Keratinocyte (primary cell): ENCODE results near the gene YLPM1. TPM values are rescaled to one million over a fixed set of nuclear protein-coding genes. Genes with fewer than 3 reads are reported as not detected.

Experiments used
- DNase-seq: peaks from one replicate; pipeline ENCODE4 v3.0.0-alpha.2; 2011; ENCODE audit warnings: low read depth, missing footprints, low spot score
- FAIRE-seq: peaks from 2 replicates; lab custom pipeline; 2011; peaks lifted over from hg19 to GRCh38; lab: Jason Lieb, UNC
- H2AFZ ChIP-seq: 2 replicates; pipeline ENCODE4 v1.6.0; 2012; ENCODE audit warnings: low read length, control low read depth, inconsistent platforms; ENCODE audit not compliant: control insufficient read depth
- H3K27ac ChIP-seq: 2 replicates; pipeline ENCODE4 v1.5.1; 2011; ENCODE audit warnings: low read length; ENCODE audit not compliant: control insufficient read depth, insufficient read depth
- H3K27me3 ChIP-seq: 3 replicates; pipeline ENCODE4 v1.6.0; 2011; ENCODE audit warnings: low read length; ENCODE audit not compliant: control insufficient read depth, insufficient read depth; ENCODE audit errors: extremely low read depth
- H3K36me3 ChIP-seq, 2 experiments: 2 replicates in 1 of 2; 3 replicates in 1 of 2; pipeline ENCODE4 v1.5.1; 2011; ENCODE audit warnings: low read length in 2 of 2, mild to moderate bottlenecking in 1 of 2; ENCODE audit not compliant: control insufficient read depth in 2 of 2, insufficient read depth in 2 of 2; ENCODE audit errors: extremely low read depth in 1 of 2
- H3K4me1 ChIP-seq: 3 replicates; pipeline ENCODE4 v1.5.1; 2011; ENCODE audit warnings: low read length; ENCODE audit not compliant: control insufficient read depth, insufficient read depth; ENCODE audit errors: extremely low read depth
- H3K4me2 ChIP-seq: 3 replicates; pipeline ENCODE4 v1.6.0; 2011; ENCODE audit warnings: low read depth, low read length; ENCODE audit not compliant: control insufficient read depth, insufficient read depth; ENCODE audit errors: extremely low read depth
- H3K4me3 ChIP-seq, 3 experiments: fragments of 200-600 bp in 1 of 3; sonication (generic) in 1 of 3; 2 replicates in 2 of 3; 3 replicates in 1 of 3; pipeline ENCODE4 v1.5.1; 2011 to 2016; ENCODE audit warnings: low read length in 3 of 3, mild to moderate bottlenecking in 3 of 3, control low read depth in 2 of 3, inconsistent platforms in 1 of 3, low read depth in 1 of 3, mixed read lengths in 1 of 3, mixed run types in 1 of 3, moderate library complexity in 1 of 3; ENCODE audit not compliant: control insufficient read depth in 2 of 3, insufficient read depth in 2 of 3; ENCODE audit errors: extremely low read depth in 1 of 3
- H3K79me2 ChIP-seq: 2 replicates; pipeline ENCODE4 v1.6.0; 2012; ENCODE audit warnings: low read length; ENCODE audit not compliant: control insufficient read depth, insufficient read depth
- H3K9ac ChIP-seq: 3 replicates; pipeline ENCODE4 v1.6.0; 2011; ENCODE audit warnings: low read length; ENCODE audit not compliant: control insufficient read depth, insufficient read depth; ENCODE audit errors: extremely low read depth
- H3K9me1 ChIP-seq: 3 replicates; pipeline ENCODE4 v1.6.0; 2011; ENCODE audit warnings: low read length; ENCODE audit not compliant: control insufficient read depth, insufficient read depth; ENCODE audit errors: extremely low read depth
- H3K9me3 ChIP-seq: 2 replicates; pipeline ENCODE4 v1.5.1; 2012; ENCODE audit warnings: low read depth, low read length; ENCODE audit not compliant: control insufficient read depth
- H4K20me1 ChIP-seq: 3 replicates; pipeline ENCODE4 v1.6.0; 2011; ENCODE audit warnings: low read length; ENCODE audit not compliant: control insufficient read depth, insufficient read depth; ENCODE audit errors: extremely low read depth
- CTCF ChIP-seq, 3 experiments: IDR thresholded peaks in 1 of 3; conservative IDR thresholded peaks in 1 of 3; optimal IDR thresholded peaks in 1 of 3; 2 replicates in 2 of 3; 3 replicates in 1 of 3; pipeline versions ENCODE3 to v1.5.1; 2011; ENCODE audit warnings: low read length in 3 of 3, mild to moderate bottlenecking in 3 of 3, moderate library complexity in 2 of 3, control low read depth in 1 of 3, inconsistent platforms in 1 of 3; ENCODE audit not compliant: insufficient read depth in 2 of 3; ENCODE audit errors: extremely low read depth in 1 of 3
- EZH2 ChIP-seq: IDR thresholded peaks from one replicate; pipeline ENCODE4 v1.6.1; 2012; ENCODE audit warnings: inconsistent platforms, mild to moderate bottlenecking, low read length, moderate library complexity
- dilution Hi-C: fragments of 300-500 bp; cut with MboI; formaldehyde crosslinking; loops from one replicate; pipeline ENCODE4 v1.7.0; 2020; ENCODE audit warnings: low sequenced_read_pairs; ENCODE audit not compliant: extremely low pct_ligation_motif_present
- polyA plus RNA-seq, 5 experiments: library from polyadenylated mRNA; depleted of rRNA in 3 of 5; stranded (reverse) in 3 of 5; stranded (forward) in 1 of 5; unstranded in 1 of 5; fragments of >200 nt; gene quantifications; 1 replicate in 1 of 5; 2 replicates in 3 of 5; 3 replicates in 1 of 5; pipeline versions ENCODE4 v1.2.1 to v1.2.3, GENCODE V29; 2011 to 2012; ENCODE audit warnings: missing spikeins in 2 of 5, low read depth in 1 of 5, low replicate concordance in 1 of 5

YLPM1 gene
- polyA plus RNA-seq, 1 donor (not counting 4 experiments of a cell fraction or from before 2014, with no cell fraction given), result 10.0 TPM

- H3K27ac ChIP-seq, result no peak overlapping the region
- H3K9ac ChIP-seq, result no peak overlapping the region
- dilution Hi-C loops, result no loop called here
- H3K27me3 ChIP-seq, result no peaks in the 10 kb centered on the region
- H2AFZ ChIP-seq, result no peak overlapping the region
- H3K4me2 ChIP-seq, result no peak overlapping the region
- H3K4me3 ChIP-seq, result no peak overlapping the region
- H3K9me3 ChIP-seq, result no peaks in the 10 kb centered on the region
- DNase-seq (no peak), FAIRE-seq (no peak)
- H3K4me1 ChIP-seq, result no peaks in the 10 kb centered on the region
- H4K20me1 ChIP-seq, result no peaks in the 10 kb centered on the region
- H3K79me2 ChIP-seq, result no peaks in the 10 kb centered on the region
- TF ChIP-seq EZH2, result no peak
- TF ChIP-seq CTCF (optimal IDR thresholded peaks at IDR 0.05 in 1 of 3, IDR thresholded peaks at IDR 0.05 in 1 of 3, conservative IDR thresholded peaks at IDR 0.05 in 1 of 3; ENCODE audit: extremely low read depth in 1 of 3, insufficient read depth in 2 of 3, low read length in 3 of 3), result no peak
- no peaks in the 10 kb centered on the region for H3K9me1 ChIP-seq
- no peaks in the 10 kb centered on the region for H3K36me3 ChIP-seq
Measured at GRCh38 chr14:74747237-74747636, 15.9 kb upstream of the YLPM1 start.

GRCh38 chr14:74754157-74754556, 9.0 kb upstream of the YLPM1 start:
- FAIRE-seq (no peak), DNase-seq (no peak)
- no peaks in the 10 kb centered on the region for H4K20me1 ChIP-seq
- H3K27ac ChIP-seq, result no peak overlapping the region
- no peaks in the 10 kb centered on the region for H3K4me1 ChIP-seq
- no peak overlapping the region for H3K4me2 ChIP-seq
- H3K27me3 ChIP-seq, result no peaks in the 10 kb centered on the region
- no peak overlapping the region for H2AFZ ChIP-seq
- TF ChIP-seq CTCF (optimal IDR thresholded peaks at IDR 0.05 in 1 of 3, IDR thresholded peaks at IDR 0.05 in 1 of 3, conservative IDR thresholded peaks at IDR 0.05 in 1 of 3; ENCODE audit: extremely low read depth in 1 of 3, insufficient read depth in 2 of 3, low read length in 3 of 3) (no peak), EZH2 (no peak)
- H3K9ac ChIP-seq, result no peak overlapping the region
- dilution Hi-C loops, result no loop called here
- H3K79me2 ChIP-seq, result no peaks in the 10 kb centered on the region
- H3K9me3 ChIP-seq, result peaks cover 1% of the 10 kb centered on the region
- H3K4me3 ChIP-seq, result no peak overlapping the region
- no peaks in the 10 kb centered on the region for H3K36me3 ChIP-seq
- H3K9me1 ChIP-seq, result no peaks in the 10 kb centered on the region
